C4-2B (cell line): ENCODE results near the gene LUC7L2.

Experiments
- H3K27ac ChIP-seq: fragments of 450-650 bp; 2 replicates; pipeline ENCODE4 v1.5.1; 2017
- ZFX ChIP-seq: fragments of 450-650 bp; IDR thresholded peaks from 2 replicates; pipeline ENCODE4 v1.6.1; 2017
- TF ChIP-seq, protein P1 (sequence below): fragments of 450-650 bp; conservative IDR thresholded peaks from 2 replicates; pipeline ENCODE4 v1.5.1; 2017; ENCODE audit warnings: mild to moderate bottlenecking

Gene LUC7L2

DNA sequence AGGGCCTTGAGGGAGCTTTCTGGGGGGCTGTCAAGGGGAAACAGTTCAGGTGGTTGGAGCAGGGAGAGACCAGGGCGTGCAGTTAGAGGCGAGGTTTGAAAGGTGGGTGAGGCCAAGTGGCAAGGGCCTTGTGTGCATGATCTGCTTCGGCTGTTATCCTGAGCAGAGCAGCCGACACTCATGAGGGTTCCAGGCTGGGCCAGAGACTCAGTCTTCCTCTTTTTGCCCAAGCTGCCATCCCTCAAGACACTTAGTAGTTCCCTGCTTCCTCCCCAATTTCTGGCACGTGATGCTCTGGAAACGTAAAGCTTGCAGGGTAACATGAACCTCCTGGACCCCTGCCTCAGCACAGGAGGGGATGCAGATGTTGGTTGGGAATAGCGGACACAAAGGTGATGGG lies 79.7 kb downstream of the LUC7L2 start:
- H3K27ac ChIP-seq = no peak overlapping the region
- no peak for TF ChIP-seq ZFX

DNA sequence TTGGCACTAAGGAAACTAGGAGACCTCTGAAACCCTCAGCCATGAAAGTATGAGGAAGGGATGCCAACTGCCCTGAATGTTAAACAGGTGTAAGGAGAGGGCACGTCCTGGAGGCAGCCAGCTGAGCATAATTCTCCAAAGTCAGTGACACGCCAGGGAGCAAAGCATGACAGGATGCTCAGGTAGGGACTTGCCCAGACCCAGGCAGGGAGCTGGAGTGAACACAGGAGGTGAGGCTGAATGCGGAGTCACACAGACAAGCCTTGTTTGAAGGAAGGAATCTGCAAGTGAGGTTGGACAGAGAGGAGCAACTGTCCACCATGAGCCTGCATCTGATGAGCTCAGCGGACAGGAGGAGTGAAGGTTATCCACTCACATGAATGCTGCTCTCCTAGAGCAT lies 82.3 kb downstream of the LUC7L2 start:
- TF ChIP-seq, protein P1, sequence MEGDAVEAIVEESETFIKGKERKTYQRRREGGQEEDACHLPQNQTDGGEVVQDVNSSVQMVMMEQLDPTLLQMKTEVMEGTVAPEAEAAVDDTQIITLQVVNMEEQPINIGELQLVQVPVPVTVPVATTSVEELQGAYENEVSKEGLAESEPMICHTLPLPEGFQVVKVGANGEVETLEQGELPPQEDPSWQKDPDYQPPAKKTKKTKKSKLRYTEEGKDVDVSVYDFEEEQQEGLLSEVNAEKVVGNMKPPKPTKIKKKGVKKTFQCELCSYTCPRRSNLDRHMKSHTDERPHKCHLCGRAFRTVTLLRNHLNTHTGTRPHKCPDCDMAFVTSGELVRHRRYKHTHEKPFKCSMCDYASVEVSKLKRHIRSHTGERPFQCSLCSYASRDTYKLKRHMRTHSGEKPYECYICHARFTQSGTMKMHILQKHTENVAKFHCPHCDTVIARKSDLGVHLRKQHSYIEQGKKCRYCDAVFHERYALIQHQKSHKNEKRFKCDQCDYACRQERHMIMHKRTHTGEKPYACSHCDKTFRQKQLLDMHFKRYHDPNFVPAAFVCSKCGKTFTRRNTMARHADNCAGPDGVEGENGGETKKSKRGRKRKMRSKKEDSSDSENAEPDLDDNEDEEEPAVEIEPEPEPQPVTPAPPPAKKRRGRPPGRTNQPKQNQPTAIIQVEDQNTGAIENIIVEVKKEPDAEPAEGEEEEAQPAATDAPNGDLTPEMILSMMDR = no peak
- no peak for TF ChIP-seq ZFX
- no peak overlapping the region for H3K27ac ChIP-seq

DNA sequence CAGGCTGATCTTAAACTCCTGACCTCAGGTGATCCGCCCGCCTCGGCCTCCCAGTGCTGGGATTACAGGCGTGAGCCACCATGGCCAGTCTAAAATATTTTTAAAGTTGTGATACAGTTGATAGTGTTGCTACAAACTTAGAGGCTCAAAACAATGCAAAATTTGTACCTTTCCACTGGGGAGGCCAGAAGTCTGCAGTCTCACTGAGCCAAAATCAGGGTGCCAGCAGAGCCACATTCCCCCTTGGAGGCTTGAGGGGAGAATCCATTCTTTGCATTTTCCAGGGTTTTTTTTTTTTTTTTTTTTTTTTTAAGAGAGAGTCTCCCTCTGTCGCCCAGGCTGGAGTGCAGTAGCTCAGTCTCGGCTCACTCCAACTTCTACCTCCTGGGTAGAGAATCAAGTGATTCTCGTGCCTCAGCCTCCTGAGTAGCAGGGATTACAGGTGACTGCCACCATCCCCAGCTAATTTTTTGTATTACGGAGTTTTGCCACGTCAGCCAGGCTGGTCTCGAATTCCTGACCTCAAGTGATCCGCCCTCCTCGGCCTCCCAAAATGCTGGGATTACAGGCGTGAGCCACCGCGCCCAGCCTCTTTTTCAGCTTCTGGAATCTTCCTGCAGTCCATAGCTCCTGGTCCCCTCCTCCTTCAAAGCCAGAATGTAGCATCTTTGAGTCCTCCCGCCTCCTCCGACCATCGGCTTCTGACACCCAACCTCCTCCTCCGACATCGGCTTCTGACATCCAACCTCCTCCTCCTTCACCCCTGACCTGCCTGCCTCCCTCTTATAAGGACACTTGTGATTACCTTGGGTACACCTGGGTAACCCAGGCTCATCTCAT lies 86.6 kb downstream of the LUC7L2 start:
- no peak for TF ChIP-seq ZFX
- TF ChIP-seq, protein P1 = no peak
- H3K27ac ChIP-seq = peak overlapping the region; percentile 78

DNA sequence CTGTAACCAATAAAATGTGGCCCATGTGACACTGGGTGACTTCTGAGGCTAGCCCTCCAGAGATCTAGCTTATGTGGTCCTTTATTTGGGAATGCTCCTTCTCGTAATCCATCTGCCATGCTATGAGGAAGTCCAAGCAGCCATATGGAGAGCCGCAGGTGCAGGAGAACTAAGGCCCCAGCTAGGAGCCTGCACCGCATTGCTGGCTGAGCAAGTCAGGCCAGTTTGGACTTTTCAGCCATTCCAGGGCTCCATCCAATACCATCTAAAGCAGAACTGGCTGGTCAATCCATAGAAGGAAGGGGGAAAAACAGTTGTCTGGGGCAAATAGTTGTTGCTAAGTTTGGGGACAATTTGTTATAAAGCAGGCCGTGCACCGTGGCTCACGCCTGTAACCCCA lies 91.2 kb downstream of the LUC7L2 start:
- TF ChIP-seq, protein P1 = no peak
- no peak for TF ChIP-seq ZFX

DNA sequence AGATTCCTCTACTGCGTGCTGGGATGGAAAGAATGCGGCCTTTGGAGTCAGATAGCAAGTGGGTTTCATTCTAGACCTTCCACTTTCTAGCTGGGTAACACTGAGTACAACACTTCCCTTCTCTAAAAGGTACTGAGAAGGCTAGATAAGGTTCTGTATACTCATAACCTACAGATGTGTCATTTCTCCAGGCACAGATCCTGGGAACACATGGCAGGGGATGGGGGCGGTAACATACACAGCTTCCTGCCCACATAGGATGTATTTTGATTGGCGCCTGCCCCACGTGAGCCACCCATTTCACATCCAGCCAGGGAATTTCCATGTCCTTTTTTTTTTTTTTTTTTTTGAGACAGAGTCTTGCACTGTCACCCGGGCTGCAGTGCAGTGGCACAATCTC lies 91.9 kb downstream of the LUC7L2 start:
- no peak overlapping the region for H3K27ac ChIP-seq
- no peak for TF ChIP-seq ZFX
- TF ChIP-seq, protein P1 = no peak

More for the DNA sequence above, 91.2 kb downstream of the LUC7L2 start:
- no peak overlapping the region for H3K27ac ChIP-seq

GRCh38 chr7:139452958-139453672 lies 93.4 kb downstream of the LUC7L2 start:
- TF ChIP-seq, protein P1 = no peak
- TF ChIP-seq ZFX = no peak
- H3K27ac ChIP-seq = no peak overlapping the region

GRCh38 chr7:139453673-139454321 lies 94.1 kb downstream of the LUC7L2 start:
- TF ChIP-seq ZFX = no peak
- TF ChIP-seq, protein P1 = no peak
- H3K27ac ChIP-seq = no peak overlapping the region
